ENCODE data around the gene CCDC8. TPM values are rescaled to one million over a fixed set of nuclear protein-coding genes. Genes with fewer than 3 reads are reported as not detected.

Gene CCDC8
- total RNA-seq, 2 experiments from 2014 or later = not detected

DNA sequence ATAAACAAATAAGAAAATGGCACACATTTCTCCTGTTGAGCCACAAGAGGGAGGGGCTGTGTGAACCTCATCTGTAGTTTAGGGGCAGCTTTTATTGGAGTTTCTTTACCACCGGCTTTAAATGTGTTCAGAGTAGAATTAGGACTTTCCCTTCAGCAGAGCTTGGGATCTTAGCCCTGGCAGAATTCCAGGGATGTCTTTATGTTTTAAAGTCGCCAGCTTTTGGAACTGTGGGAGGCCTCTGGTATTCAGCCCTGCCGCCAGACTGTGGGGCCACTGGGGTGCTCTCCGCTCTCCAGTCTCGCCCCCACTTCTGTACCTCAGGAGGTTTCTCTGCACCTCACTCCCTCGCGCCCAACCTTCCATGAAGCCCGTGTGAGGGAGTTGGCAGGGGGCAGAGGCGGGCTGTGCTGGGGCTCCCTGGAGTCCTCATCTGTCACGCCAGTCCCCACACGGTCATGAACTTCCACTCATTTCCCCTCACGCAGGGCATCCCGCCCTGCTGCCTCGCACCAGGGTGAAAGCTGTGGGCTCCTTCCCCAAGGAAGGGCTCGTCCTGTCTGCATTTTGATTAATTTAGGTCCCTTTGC lies 31.5 kb downstream of the CCDC8 start:
- intact Hi-C loops (cut with DNase I, micrococcal nuclease) = no loop called here
- no peak overlapping the region for H3K4me3 Mint-ChIP-seq
- ATAC-seq (ENCODE audit: poor library complexity) = no peak

GRCh38 chr19:46381346-46381745 lies 32.0 kb downstream of the CCDC8 start:
- Histone ChIP-seq H3K4me1 (ENCODE audit: insufficient read depth, low read length) (no peaks in the 10 kb centered on the region), H3K4me3 (ENCODE audit: low read length) (no peak overlapping the region), H3K36me3 (ENCODE audit: insufficient read depth, low read length) (peaks cover 77% of the 10 kb centered on the region), H3K9me3 (ENCODE audit: control insufficient read depth in 1 of 2, insufficient read depth in 1 of 2, low read length in 2 of 2) (no peaks in the 10 kb centered on the region), H3K27me3 (ENCODE audit: control insufficient read depth in 1 of 2, insufficient read depth in 2 of 2, low read length in 2 of 2) (no peaks in the 10 kb centered on the region), H3K27ac (ENCODE audit: low read depth in 1 of 2, low read length in 2 of 2) (no peak overlapping the region)
- TF ChIP-seq, protein P1, sequence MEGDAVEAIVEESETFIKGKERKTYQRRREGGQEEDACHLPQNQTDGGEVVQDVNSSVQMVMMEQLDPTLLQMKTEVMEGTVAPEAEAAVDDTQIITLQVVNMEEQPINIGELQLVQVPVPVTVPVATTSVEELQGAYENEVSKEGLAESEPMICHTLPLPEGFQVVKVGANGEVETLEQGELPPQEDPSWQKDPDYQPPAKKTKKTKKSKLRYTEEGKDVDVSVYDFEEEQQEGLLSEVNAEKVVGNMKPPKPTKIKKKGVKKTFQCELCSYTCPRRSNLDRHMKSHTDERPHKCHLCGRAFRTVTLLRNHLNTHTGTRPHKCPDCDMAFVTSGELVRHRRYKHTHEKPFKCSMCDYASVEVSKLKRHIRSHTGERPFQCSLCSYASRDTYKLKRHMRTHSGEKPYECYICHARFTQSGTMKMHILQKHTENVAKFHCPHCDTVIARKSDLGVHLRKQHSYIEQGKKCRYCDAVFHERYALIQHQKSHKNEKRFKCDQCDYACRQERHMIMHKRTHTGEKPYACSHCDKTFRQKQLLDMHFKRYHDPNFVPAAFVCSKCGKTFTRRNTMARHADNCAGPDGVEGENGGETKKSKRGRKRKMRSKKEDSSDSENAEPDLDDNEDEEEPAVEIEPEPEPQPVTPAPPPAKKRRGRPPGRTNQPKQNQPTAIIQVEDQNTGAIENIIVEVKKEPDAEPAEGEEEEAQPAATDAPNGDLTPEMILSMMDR (IDR thresholded peaks at IDR 0.05) = no peak
- H3K27me3 Mint-ChIP-seq = no peaks in the 10 kb centered on the region
- H3K4me1 Mint-ChIP-seq (ENCODE audit: low read depth) = peaks cover 7% of the 10 kb centered on the region
- H3K36me3 Mint-ChIP-seq (ENCODE audit: low read depth) = peaks cover 90% of the 10 kb centered on the region
- no peak overlapping the region for H3K27ac Mint-ChIP-seq
- H3K4me3 Mint-ChIP-seq = no peak overlapping the region
- intact Hi-C loops (cut with DNase I, micrococcal nuclease) = no loop called here
- ChIA-PET CTCF (interaction anchor here (0.6 kb wide), 1 partner anchor 16 kb away, joined by 4 read pairs; no protein-coding TSS in a partner anchor), POLR2A (no interaction called here)
- H3K9me3 Mint-ChIP-seq = no peaks in the 10 kb centered on the region
- ATAC-seq (ENCODE audit: poor library complexity) (no peak), DNase-seq (no peak)

More for the DNA sequence above, 31.5 kb downstream of the CCDC8 start:
- Mint-ChIP-seq H3K9me3 (no peaks in the 10 kb centered on the region), H3K27ac (no peak overlapping the region), H3K4me1 (ENCODE audit: low read depth) (peaks cover 7% of the 10 kb centered on the region), H3K27me3 (no peaks in the 10 kb centered on the region), H3K36me3 (ENCODE audit: low read depth) (peaks cover 90% of the 10 kb centered on the region)
- TF ChIP-seq, protein P1 (IDR thresholded peaks at IDR 0.05) = no peak
- no peaks in the 10 kb centered on the region for H3K27me3 ChIP-seq (ENCODE audit: control insufficient read depth in 1 of 2, insufficient read depth in 2 of 2, low read length in 2 of 2)
- peaks cover 76% of the 10 kb centered on the region for H3K36me3 ChIP-seq (ENCODE audit: insufficient read depth, low read length)
- POLR2A ChIA-PET = no interaction called here
- H3K4me1 ChIP-seq (ENCODE audit: insufficient read depth, low read length) = no peaks in the 10 kb centered on the region
- CTCF ChIA-PET = no interaction called here
- DNase-seq = no peak
- H3K4me3 ChIP-seq (ENCODE audit: low read length) = no peak overlapping the region
- H3K27ac ChIP-seq (ENCODE audit: low read depth in 1 of 2, low read length in 2 of 2) = no peak overlapping the region
- no peaks in the 10 kb centered on the region for H3K9me3 ChIP-seq (ENCODE audit: control insufficient read depth in 1 of 2, insufficient read depth in 1 of 2, low read length in 2 of 2)

GRCh38 chr19:46380690-46381089 lies 32.7 kb downstream of the CCDC8 start:
- peaks cover 7% of the 10 kb centered on the region for H3K4me1 Mint-ChIP-seq (ENCODE audit: low read depth)
- H3K4me3 ChIP-seq (ENCODE audit: low read length) = no peak overlapping the region
- H3K9me3 Mint-ChIP-seq = no peaks in the 10 kb centered on the region
- peaks cover 91% of the 10 kb centered on the region for H3K36me3 Mint-ChIP-seq (ENCODE audit: low read depth)
- CTCF ChIA-PET = interaction anchor here (0.6 kb wide), 1 partner anchor 16 kb away, joined by 4 read pairs; no protein-coding TSS in a partner anchor
- intact Hi-C loops (cut with DNase I, micrococcal nuclease) = no loop called here
- H3K4me1 ChIP-seq (ENCODE audit: insufficient read depth, low read length) = no peaks in the 10 kb centered on the region
- H3K27me3 Mint-ChIP-seq = no peaks in the 10 kb centered on the region
- H3K36me3 ChIP-seq (ENCODE audit: insufficient read depth, low read length) = peaks cover 84% of the 10 kb centered on the region
- no peak overlapping the region for H3K4me3 Mint-ChIP-seq
- H3K9me3 ChIP-seq (ENCODE audit: control insufficient read depth in 1 of 2, insufficient read depth in 1 of 2, low read length in 2 of 2) = no peaks in the 10 kb centered on the region
- H3K27ac ChIP-seq (ENCODE audit: low read depth in 1 of 2, low read length in 2 of 2) = no peak overlapping the region
- H3K27me3 ChIP-seq (ENCODE audit: control insufficient read depth in 1 of 2, insufficient read depth in 2 of 2, low read length in 2 of 2) = no peaks in the 10 kb centered on the region
- TF ChIP-seq, protein P1 (IDR thresholded peaks at IDR 0.05) = no peak
- POLR2A ChIA-PET = no interaction called here
- H3K27ac Mint-ChIP-seq = no peak overlapping the region
- ATAC-seq (ENCODE audit: poor library complexity) (no peak), DNase-seq (no peak)
